HFF-Myc (cell line): ENCODE measurements around the gene FAM221B.

Experiments used
- DNase-seq: peaks from one replicate; pipeline ENCODE4 v3.0.0-alpha.2; 2011; ENCODE audit warnings: low read depth; ENCODE audit errors: extremely low read depth
- H3K4me3 ChIP-seq: replicated peaks from 2 replicates; pipeline ENCODE4 v1.5.1; 2011; ENCODE audit warnings: low read depth, mild to moderate bottlenecking, control low read depth, low read length
- TF ChIP-seq, protein P1 (sequence below): IDR thresholded peaks from 2 replicates; pipeline ENCODE4 v1.5.1; 2012; ENCODE audit warnings: mild to moderate bottlenecking, low read depth, low read length, control low read depth; ENCODE audit errors: missing control alignments

Gene FAM221B, protein sequence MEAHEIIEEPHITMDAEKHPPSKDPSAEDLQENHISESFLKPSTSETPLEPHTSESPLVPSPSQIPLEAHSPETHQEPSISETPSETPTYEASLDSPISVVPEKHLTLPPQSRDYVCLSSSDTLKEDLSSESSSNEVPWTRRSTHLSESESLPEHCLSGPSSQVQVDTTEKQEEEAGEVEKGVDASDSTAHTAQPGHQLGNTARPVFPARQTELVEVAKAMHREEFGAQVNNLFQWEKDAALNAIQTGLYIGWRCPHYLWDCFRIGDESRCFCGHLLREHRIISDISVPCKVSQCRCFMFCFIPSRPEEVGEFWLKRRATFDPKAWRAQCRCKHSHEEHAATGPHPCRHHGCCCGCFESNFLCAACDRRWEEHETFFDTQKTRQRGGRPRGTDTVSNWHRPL

DNA sequence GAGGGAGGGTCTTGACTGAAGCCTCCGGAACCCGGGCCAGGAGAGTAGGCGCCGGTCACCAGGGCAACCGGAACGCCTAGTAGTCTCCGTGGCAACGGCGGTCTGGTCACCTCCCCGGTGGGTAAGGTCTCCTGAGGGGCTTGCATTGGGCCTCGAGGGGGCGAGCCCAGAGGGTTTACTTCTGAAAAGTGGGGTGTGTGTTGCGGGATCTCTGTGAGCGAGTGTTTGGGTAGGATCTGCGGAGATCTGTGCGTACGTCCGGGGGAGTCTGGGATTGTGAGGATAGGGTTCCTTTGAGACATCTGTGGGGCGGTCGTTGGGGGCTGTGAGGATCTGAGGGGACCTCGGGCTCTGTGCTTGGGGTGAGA, at the start of gene FAM221B:
Gene FAM221B, minus strand, starts transcription at position 17 of the 368 bp plus-strand sequence. CDS start 2,571 bp downstream, outside the sequence.
- H3K4me3 ChIP-seq = peak within 1 kb of the TSS; percentile 54
- TF ChIP-seq, protein P1, sequence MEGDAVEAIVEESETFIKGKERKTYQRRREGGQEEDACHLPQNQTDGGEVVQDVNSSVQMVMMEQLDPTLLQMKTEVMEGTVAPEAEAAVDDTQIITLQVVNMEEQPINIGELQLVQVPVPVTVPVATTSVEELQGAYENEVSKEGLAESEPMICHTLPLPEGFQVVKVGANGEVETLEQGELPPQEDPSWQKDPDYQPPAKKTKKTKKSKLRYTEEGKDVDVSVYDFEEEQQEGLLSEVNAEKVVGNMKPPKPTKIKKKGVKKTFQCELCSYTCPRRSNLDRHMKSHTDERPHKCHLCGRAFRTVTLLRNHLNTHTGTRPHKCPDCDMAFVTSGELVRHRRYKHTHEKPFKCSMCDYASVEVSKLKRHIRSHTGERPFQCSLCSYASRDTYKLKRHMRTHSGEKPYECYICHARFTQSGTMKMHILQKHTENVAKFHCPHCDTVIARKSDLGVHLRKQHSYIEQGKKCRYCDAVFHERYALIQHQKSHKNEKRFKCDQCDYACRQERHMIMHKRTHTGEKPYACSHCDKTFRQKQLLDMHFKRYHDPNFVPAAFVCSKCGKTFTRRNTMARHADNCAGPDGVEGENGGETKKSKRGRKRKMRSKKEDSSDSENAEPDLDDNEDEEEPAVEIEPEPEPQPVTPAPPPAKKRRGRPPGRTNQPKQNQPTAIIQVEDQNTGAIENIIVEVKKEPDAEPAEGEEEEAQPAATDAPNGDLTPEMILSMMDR = no peak
- DNase-seq = no peak

DNA sequence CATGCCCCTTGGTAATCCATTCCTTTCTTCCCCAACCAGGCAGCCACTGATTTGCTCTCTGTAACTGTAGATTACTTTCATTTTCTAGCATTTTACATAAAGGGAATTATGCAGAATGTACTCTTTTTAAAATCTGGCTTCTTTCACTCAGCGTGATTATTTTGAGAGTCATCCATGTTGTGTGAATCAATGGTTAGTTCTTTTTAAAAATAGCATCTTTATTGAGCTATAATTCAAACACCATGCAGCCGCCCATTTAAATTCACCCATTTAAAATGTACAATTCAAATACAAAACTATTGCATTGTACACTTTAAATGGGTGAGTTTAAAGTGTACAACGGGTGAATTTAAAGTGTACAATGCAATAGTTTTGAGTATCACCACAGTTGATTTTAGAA, 44.0 kb upstream of the FAM221B start:
- no peak for DNase-seq
- no peak overlapping the region for H3K4me3 ChIP-seq
- TF ChIP-seq, protein P1 = no peak

DNA sequence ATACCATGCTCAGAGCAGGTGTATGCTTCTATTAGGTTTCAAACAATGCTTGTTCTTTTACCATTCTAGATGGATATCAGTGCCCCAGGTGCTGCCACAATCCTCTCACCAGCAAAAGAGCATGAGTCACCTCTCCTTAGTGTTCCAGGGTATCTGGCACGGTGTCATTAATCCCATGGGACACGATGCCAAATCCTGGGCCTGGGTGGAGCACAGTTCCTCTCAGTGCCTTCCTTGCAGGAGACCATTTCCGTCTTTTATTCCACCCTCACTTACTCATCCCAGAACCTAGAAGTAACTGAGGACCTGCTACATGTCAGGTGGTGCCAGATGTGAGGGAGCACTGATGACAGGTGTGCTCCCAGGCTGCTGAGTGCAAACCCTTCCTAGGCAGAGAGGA, 43.0 kb upstream of the FAM221B start:
- TF ChIP-seq, protein P1 = no peak
- H3K4me3 ChIP-seq = no peak overlapping the region
- no peak for DNase-seq

DNA sequence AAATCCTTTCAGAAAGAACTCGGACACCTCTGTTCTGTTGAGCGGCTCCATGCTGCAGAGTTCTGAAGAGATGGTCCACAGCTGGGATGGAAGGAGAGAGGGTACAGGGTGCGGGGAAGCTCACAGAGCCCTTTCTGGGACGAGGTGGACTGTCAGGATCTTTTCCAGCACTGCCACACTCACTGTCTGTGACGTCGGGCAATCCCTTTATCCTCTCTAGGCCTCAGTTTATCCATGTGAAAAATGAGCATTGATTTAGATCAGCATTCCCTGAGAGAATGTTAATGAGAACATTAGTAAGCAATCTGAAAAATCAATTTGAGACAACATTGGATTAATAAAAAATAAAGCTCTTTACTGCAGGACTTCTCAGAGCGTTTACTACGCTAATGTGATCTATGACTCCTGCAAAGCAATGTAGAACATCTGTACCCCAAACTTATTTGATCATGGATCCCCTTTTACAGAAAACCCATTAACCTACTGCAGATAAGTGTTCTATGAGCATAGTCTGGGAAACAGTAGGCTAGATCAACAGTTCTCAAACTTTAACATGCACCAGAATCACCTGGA, 41.9 kb upstream of the FAM221B start, which contains the start of gene OR13J1:
Gene OR13J1, minus strand, starts transcription at position 51 of the 573 bp plus-strand sequence. Its CDS starts 0 bp downstream, at position 51.
- DNase-seq = no peak
- no peak within 1 kb of the TSS for H3K4me3 ChIP-seq
- TF ChIP-seq, protein P1 = no peak

DNA sequence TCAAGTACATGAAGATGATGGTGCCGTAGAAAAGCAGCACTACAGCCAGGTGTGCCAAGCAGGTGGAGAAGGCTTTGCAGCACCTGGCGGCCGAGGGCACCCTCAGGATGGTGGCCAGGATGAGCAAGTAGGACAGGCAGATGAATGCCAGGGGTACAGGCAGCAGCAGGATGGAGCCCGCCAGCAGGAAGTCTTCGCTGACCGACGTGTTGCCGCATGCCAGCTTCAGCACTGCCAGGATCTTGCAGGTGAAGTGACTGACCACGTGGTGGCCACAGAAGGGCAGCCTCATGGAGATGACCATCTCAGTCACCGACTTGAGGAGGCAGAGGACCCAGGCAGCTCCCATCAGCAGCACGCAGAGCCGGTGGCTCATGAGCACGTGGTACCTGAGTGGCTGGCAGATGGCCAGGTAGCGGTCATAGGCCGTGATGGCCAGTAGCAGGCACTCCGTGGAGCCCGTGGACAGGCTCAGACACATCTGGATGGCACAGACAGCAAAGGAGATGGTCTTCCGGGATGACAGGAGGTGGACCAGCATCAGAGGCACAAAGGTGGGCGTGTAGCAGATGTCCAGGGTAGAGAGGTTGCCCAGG, 41.2 kb upstream of the FAM221B start:
- H3K4me3 ChIP-seq = no peak overlapping the region
- DNase-seq = no peak
- TF ChIP-seq, protein P1 = no peak

DNA sequence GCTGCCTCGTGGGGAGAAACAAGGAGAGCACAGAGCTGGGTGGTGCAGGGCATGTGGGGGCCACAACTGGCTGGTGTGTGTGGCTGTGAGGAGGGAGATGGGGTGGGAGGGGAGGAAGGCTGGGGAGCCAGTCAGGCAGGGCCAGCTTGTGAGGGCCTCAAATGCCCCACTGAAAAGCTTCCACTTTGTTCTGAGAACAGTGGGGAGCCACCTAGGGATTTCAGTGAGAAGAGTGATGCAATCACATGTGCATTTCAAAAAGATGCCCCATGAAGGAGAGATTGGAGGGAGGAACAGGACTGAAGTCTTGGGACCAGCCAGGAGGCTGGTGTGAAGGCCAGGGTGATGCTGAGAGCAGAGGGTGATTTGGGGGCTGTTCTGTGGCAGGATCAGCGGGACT, 40.4 kb upstream of the FAM221B start:
- no peak overlapping the region for H3K4me3 ChIP-seq
- TF ChIP-seq, protein P1 = no peak
- no peak for DNase-seq
